ENCODE measurements around the gene NXN. TPM values are rescaled to one million over a fixed set of nuclear protein-coding genes. Genes with fewer than 3 reads are reported as not detected.

The NXN gene
- total RNA-seq = 10 to 100 TPM in 1 of 2 donors, 1 to 10 TPM in 1; 6.2 to 13.7 TPM

DNA sequence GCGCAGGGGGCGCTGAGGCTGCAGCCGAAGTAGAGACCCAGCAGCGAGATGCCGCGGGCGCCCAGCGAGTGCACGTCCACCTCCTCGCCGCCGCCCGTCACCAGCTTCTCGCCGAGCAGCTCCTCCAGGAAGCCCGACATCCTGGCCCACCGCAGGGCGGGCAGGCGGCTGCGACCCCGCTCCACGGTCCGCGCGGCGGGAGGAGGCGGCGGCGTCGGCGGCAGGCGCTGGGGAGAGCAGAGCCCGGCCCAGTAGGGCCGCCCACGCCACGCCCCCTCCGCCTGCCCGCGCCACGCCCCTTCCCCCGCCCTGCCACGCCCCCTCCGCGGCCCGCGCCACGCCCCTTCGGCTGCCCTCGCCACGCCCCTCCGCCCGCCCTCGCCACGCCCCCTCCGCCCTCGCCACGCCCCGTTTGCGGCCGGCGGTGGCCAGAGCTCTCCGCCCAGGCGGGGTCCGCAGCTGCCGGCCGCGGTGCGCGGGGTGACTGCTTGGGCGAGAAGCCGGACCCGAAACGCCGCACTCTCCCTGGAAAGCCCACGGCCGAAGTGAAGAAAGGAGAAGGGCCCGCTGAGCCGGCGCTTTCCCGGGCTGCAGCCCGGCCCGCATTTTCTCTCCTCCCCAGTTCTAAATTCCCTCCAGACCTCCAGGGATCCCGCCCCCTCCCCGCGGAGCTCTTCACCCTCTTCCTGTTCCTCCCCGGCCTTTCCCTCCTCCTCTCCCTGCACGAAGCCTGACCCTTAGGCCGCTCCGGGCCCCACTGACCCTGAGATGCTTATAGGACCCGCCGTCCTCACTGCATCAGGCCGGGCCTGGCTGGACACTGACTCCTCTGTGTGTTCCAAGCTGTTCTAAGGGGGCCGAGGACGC lies at the start of gene NXN:
NXN (minus strand) TSS at position 238 of the 867 bp plus-strand sequence.

DNA sequence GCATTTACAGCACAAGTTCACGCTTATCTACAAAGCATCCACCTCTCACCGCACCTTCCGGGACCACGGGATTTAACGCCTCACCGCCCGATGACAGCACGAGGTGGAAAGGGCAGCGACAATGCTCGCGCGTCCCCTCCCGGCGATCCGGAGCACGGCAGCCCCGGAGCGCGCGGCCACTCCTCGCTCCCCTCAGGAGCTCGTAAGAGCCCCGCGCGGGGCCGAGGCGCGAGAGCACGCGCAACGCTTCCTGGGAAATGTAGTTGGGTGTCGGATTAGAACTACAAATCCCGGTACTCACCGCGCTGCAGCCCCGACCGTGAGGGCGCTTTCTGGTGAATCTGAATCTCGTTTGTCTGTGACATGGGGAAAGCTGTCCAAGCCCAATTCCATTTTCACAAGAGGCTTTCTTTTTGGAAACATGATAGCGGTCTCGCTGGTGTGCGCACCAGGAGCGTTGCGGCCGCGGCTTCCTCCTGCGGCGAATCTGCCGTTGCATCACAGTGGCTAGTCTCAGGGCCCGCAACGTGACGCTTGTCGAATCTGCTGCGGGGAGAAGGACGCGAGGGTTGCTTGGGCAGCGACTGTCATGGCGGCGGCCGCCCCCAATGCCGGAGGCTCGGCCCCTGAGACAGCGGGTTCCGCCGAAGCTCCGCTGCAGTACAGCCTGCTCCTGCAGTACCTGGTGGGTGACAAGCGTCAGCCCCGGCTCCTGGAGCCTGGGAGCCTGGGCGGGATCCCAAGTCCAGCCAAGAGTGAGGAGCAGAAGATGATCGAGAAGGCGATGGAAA lies 17.2 kb upstream of the NXN start, which contains the start of gene TIMM22:
TIMM22 (plus strand) TSS at position 576 of the 791 bp plus-strand sequence; CDS start at position 590, 14 bp downstream.

DNA sequence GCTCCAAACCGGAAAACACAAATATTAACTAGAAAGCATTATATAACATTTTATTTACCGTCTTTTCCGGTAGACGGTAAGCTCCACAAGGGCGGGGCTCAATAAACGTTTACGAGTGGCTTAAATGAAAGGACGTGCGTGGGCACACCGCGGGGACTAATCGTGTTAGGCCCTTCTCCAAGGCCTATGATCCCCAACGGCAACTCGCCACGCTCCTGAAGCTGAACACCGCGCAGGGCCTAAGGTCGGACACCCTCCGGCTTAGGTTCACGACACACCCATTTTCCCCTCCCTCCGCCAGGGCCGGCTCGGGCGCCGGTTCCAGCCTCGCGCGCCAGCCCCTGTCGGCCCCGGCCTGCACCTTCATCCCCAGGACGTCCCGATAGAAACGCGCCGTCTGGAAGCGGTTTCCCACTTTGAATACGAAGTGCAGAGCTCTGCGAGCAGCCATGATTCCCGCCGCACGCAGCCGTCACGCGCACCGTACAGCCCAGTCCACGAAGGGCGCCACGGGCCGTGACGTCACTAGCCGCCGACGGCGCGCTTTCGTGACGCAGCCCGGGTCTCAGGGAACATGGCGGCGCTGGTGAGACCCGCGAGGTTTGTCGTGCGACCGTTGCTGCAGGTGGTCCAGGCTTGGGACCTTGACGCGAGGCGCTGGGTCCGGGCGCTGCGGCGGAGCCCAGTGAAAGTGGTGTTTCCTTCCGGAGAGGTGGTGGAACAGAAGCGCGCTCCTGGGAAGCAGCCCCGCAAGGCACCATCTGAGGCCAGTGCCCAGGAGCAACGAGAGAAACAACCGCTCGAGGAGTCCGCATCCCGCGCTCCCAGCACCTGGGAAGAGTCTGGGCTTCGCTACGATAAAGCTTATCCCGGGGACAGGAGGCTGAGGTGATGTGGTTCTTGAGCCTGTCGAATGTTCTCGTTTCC lies 197.5 kb downstream of the NXN start, which contains the start of the genes GLOD4 and MRM3:
GLOD4 (minus strand) TSS at position 476 of the 927 bp plus-strand sequence; CDS start at position 451, 25 bp downstream.
MRM3 (plus strand) TSS at position 549 of the 927 bp plus-strand sequence; CDS start at position 575, 26 bp downstream.

DNA sequence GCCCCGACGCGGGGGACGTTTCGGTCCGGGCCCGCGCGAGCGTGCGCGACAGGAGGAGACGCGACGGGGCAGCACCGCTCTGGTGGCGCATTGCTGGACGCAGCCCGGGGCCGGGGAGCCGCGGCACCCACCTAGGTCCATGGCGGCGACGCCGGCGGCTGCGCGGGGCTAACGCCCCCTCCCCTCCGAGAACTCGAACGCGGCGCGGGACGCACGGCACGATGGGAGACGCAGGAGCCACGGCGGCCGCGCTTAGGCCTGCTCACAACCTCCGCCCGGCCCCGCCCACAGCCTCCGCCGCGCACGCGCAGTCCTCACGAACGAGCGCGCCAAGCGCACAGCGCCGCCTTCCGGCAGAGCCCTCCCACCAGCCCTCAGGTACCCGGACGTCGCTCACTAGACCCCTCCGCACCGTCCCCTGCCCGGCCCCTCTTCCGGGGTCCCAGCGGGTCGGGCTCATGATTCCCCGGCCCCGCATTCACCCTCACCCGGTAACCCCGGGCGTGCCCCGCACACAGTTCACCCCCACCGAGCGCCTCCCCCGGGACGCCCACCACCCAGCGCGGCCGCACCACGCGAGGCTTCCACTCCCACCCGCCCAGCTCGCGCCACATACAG lies 227.5 kb downstream of the NXN start, which contains the start of gene GEMIN4:
GEMIN4 (minus strand) TSS at position 263 of the 618 bp plus-strand sequence; CDS start at position 141, 122 bp downstream.

Small RNA genes within 50 kb of the gene (small RNA-seq; reads per million reads assigned to genes)
- 0 reads per million in 2 donors for gene MIR3183

Other genes starting within 250 kb of the NXN start
- gene TLCD3A, start 247.2 kb downstream of the NXN start, total RNA-seq = 10 to 100 TPM; 13.8 to 36.0 TPM
- 10 to 100 TPM; 11.0 to 21.3 TPM for gene GEMIN4, start 227.5 kb downstream of the NXN start, total RNA-seq
- gene GLOD4, start 197.5 kb downstream of the NXN start, total RNA-seq = 10 to 100 TPM; 48.0 to 51.3 TPM
- gene MRM3, start 197.4 kb downstream of the NXN start, total RNA-seq = 10 to 100 TPM; 17.2 to 39.0 TPM
- 10 to 100 TPM; 13.8 to 17.0 TPM for gene TIMM22, start 17.4 kb upstream of the NXN start, total RNA-seq
- gene ABR, start 200.2 kb upstream of the NXN start, total RNA-seq = 100 to 1,000 TPM; 155 to 160 TPM